ENCODE data around the gene JAK3.
"Not testable (repeated sequence)": the region's sequence is repeated elsewhere in the genome, so short reads cannot be mapped to it uniquely, and the experiment has no call there.

The JAK3 gene

GRCh38 chr19:17777840-17778239 is 69.9 kb downstream of the JAK3 start:
- not testable (repeated sequence) for DNase-seq (ENCODE audit: low read depth)

- no peak for DNase-seq (ENCODE audit: low read depth)
Observed at GRCh38 chr19:17775991-17776803, 71.6 kb downstream of the JAK3 start.

GRCh38 chr19:17775245-17775927 is 72.4 kb downstream of the JAK3 start:
- peak; percentile 67 for DNase-seq (ENCODE audit: low read depth)

Data from CMK (cell line).